NCI-H1092 treated with DMSO at 0.1 percent for 48 hours (cell line): ENCODE measurements around the gene JAML.

Experiments
- DNase-seq: peaks from one replicate; lab custom pipeline; 2025; lab: John Stamatoyannopoulos, UW

The JAML gene

DNA sequence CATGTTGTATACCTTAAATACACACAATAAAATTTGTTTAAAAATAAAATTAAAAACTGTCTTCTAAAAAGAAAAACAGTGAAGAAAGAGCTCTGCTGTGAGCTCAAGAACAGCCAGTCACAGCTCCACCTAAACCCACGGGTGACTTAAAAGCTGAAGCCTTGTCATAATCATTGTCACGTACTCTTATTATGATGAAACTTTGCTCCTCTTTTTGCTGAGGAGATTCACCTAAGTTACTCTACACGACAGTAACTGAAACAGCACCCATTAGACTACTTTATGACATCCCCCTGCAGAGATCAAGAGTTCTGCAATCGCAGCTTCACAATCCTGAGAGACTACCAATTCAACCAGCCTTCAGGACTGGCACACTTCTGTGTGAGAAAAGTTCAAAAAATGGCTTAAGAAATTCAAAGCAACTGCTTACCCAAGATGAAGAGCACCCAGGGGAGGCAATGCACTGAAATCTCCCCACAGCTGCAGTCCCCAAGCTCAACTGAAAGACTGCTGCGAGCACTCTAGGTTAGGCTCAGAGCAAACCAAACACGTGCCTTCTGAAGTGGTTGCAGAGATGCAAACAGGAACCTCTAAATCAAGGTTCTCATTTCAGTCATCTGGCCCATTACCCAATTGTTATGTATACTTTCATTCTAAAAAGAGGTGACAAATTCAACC lies at the start of gene JAML:
TSS of gene JAML (minus strand) at position 501 of the 678 bp plus-strand sequence. CDS start 10,145 bp downstream, outside the sequence.
- no peak for DNase-seq

DNA sequence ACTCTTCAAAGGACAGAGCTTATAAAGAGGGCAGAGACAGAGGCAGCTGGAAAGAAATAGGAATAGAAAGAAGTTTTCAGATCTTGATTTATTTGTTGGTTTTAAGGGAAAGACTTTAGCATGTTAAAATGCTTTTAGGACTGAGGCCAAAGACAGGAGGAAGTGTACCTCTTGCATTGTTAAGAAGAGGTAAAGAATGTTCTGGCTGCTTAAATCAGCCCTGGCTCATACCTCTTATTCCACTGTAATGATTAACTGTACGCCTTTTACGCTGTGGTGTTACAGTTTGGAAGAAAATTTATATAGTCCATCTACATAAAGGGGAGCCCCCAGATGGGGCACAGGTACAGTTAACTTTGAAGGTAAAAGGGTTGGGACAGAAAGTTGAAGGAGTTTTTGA lies 49.4 kb upstream of the JAML start:
- no peak for DNase-seq

DNA sequence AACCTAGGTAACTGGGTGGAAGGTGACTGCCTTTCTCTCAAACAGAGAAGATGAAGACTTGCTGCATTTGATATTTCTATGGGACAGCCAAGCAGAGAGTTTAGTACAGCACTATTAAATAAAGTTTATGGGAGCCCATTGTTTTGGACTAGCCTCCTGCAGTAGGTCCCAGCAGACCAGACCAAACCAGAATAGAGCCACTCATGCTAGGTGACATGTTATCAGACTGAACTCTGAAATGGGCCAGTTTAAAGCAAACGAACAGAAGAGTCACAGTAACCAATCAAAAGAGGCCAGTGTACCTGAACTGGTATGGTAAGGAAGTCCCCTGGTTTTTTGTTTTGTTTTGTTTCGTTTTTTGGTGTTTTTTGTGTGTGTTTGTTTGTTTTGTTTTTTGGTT lies 47.2 kb upstream of the JAML start:
- no peak for DNase-seq

DNA sequence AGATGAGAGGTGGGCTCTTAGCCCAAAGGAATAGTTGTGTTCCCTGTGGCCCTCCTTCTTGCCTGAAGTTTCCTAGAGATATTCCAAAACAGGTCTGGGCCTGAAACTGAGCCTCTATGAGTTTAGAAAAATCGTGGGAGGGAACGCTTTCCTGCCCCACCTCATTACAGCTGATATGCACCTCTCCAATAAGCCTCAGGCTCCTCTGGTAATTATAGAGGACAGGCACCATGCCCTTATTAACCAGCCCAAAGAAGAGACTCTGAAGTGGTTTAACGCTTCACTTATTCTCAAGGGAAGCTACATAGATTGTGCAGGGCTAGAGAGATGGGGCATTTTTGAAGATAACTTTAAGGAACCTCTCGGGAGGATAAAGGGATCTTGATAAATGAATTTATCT lies 42.7 kb upstream of the JAML start:
- DNase-seq = no peak

GRCh38 chr11:118265954-118266353 lies 41.1 kb upstream of the JAML start:
- no peak for DNase-seq

DNA sequence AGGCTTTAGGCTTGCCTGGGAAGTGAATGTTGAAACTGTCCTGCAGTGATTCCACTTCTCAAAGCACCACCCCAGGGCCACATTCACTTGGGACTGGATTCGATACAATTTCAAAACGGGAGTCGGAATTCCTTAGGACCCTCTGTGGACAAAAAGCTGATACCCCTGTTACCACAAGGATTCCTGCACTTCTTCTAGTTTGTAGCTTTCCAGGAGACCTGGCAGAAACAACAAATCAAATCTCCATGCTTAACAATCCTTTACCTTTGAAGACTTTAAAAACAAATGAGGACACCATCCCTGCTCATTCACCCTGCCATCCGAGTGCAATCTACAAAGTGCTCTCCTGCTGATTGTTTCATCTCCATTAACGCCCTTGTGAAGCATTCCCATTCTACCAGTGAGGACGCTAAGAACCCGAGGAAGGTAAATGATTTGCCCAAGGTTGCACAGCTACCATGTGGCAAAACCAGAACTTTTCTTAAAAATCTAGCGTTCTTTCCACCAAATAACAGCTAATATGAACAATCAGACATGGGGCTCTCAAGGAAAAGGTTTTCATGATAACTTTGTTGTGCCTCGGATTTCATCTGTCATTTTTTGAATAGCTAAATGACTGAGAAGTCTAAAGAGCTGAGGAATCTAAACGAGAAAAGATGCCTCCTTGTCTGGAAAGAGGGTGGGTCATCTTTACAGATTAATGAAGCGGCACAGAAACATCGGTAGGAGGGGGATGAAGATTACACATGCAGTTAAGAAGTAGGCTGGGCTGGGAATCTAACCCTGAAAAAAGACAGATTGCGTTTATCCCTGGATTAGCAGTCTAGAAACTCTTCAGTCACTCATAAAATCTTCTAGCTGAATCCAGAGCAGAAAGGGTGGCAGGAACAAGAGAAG lies 40.0 kb upstream of the JAML start:
- no peak for DNase-seq

GRCh38 chr11:118263695-118264568 lies 39.1 kb upstream of the JAML start, which contains the start of gene MPZL2:
Gene MPZL2 (minus strand): TSS chr11:118264297. CDS start chr11:118264153, 144 bp downstream.
- peak; percentile 9 for DNase-seq

DNA sequence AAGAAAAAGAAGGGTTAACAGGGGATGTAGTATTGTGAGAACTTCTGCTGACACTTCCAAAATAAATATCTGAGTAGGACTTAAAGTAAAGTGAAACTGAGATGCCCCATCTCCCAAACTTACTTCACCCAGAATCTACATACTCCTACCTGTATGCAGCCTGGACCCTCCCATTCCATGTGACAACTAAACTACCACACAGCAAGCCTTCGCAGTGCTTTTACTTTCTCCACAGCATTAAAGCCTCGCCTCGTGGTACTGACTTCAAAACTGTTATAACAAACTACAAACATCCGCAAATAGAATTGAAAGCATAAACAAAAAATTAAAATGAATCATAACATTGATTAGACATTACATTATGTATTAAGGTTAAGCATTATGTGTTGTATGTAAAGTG lies 38.3 kb upstream of the JAML start:
- no peak for DNase-seq

DNA sequence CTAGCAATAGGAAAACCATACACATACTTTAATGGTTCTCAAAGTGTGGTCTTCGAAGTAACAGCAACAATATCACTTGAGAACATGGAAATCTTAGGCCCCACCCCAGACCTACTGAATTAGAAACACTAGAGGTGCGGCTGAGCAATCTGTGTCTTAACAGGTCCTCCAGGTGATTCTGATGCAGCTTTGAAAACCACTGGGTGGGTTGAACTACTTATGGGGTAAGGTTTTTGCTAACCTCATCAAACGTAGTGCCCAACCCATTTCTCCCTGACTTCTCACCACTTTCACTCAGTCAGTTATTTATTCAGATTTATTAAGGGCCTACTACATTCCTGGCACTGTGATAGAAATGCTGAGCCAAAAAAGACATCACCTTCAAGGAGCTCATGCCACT lies 35.5 kb upstream of the JAML start:
- DNase-seq = no peak

- DNase-seq = no peak
Observed at GRCh38 chr11:118259138-118259537, 34.3 kb upstream of the JAML start.

GRCh38 chr11:118258410-118258809 lies 33.6 kb upstream of the JAML start:
- no peak for DNase-seq

DNA sequence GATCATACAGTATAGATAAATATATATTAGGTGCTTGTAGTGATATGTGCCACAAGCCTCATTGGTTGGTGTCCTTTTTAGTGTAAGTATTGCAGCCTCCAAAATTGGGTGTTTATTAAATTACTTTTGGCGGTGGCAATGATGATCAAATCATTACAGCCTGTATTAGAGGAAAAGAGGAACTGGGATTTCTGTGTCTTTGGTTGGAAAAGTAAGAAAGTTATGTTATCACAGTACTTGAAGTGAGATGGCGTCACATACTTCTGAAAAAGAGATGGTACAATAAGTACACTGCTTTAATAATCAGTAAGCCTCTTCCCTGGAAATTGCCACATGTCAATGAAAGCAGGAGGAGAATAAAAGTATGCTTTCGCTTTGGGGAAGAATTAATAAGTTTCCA lies 27.9 kb upstream of the JAML start:
- DNase-seq = no peak

DNA sequence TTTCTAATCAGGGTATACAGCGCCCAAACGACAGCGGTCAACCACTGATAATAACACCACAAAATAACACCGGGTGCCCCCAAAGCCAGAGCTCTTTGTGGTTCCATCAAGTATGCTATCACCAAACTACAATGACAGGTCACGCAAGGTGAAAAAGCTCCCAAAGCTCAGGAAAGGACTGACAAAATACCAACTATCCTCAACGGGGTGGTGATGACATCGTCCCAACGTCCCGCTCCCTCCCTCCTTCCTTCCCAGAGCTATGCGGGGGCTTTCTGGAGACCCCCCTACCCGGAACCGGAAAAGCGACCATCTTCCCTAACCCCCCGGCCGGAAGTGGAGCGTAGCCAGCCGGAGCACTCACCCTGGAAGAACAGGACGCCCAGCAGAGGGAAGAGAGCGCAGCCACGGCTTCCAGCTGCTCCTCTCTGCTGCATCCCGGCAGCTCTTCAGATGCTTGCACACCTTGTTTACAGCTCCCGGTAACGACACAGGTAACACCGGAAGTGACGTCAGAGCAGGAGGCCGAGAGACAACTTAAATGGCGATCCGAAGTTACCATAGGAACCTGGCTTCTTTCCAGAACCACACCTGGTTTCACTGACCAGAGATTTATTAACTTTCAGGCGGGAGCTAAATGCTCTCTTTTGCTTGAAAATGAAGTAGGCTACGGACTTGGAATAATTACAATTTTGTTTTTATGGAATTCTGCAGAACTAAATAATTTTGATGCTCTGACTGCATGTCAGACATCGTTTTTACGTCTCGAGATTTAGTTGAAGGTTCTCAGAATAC lies 27.2 kb upstream of the JAML start, which contains the start of gene MPZL3:
TSS of gene MPZL3 (minus strand) at position 508 of the 795 bp plus-strand sequence. CDS start at position 437, 71 bp downstream.
- peak; percentile 99 for DNase-seq

GRCh38 chr11:118247041-118247440 lies 22.2 kb upstream of the JAML start:
- DNase-seq = no peak

- DNase-seq = no peak
Observed at GRCh38 chr11:118245936-118246562, 21.2 kb upstream of the JAML start.

DNA sequence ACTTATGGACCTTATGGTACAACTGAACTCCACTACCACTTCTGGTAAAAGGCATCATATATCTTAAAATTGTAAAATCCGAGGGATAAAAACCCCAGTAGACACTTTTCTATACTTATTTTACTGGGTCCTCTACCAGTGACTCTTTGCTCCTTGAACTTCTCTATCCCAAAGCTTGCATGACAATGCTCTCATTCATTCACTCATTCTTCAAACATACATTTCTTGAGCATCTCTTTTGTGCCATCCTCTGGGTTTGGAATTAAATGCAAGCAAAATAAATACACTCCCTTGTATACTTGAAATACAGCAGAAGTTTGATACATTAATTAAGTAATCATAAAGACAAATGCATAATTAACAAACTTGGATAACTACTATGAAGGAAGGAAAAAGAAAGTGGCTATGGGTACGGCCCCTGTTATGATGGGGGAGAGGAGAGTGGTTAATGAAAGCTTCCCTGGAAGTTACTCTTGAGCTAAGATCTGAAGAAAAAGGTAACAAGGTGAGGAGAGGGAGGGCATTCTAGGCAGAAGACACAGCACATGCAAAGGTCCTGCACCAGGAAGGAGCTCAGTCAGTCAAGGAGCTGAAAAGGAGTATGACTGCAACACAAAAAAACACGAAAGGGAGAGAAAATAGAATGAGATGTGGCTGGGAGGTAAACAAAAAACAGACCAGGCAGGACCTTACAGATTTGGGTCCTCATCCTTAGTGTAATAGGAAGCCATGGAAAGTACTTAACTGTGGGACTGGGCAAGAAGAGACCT lies 19.4 kb upstream of the JAML start:
- DNase-seq = no peak

DNA sequence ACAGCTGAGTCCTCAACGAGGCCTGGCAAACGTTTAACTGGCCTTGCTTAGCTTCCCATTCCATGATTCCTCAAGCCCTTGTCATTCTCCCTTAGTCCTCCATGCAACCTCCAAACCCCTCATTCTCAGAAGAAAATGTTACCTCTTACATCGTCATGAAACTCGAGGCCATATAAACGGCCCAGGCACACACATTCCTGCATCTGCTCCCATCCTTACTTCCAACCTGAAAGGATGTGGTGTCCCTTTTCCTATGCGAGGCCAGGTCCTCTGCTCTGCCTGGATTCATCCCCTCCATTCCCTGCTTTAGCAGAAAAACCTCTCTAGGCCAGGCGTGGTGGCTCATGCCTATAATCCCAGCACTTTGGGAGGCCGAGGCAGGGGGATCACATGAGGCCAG lies 18.4 kb upstream of the JAML start:
- no peak for DNase-seq

- DNase-seq = no peak
Observed at GRCh38 chr11:118241764-118242098, 16.9 kb upstream of the JAML start.

- DNase-seq = no peak
Observed at GRCh38 chr11:118240999-118241763, 16.4 kb upstream of the JAML start.
